Heart left ventricle (tissue), 16 donors: ENCODE measurements around the gene UBAP2. TPM values are rescaled to one million over a fixed set of nuclear protein-coding genes. Genes with fewer than 3 reads are reported as not detected.

Experiments
- ATAC-seq, 4 donors: fragments of 200-7000 bp; cut with Tn5 transposase; one replicate each; pipeline ENCODE4 v1.9.1; 2020 to 2022; ENCODE audit warnings: moderate library complexity in 4 of 4, mild to moderate bottlenecking in 3 of 4, moderate number of reproducible peaks in 1 of 4
- DNase-seq, 5 donors: peaks; one replicate each; pipeline ENCODE4 v3.0.0-alpha.2; 2020
- H3K27ac ChIP-seq, 12 donors: fragments of 200-600 bp; sonication (generic) in 4 of 12; one replicate each; pipeline versions ENCODE4 v1.5.0 to v1.8.0; 2016 to 2022; ENCODE audit warnings: mild to moderate bottlenecking in 2 of 12
- H3K27me3 ChIP-seq, 9 donors: fragments of 200-600 bp; sonication (generic) in 2 of 9; one replicate each; pipeline versions ENCODE4 v1.5.1 to v1.8.0; 2016 to 2022; ENCODE audit warnings: mild to moderate bottlenecking in 3 of 9
- H3K36me3 ChIP-seq, 9 donors: fragments of 200-600 bp; sonication (generic) in 2 of 9; one replicate each; pipeline versions ENCODE4 v1.5.0 to v1.8.0; 2018 to 2022; ENCODE audit warnings: mild to moderate bottlenecking in 2 of 9
- H3K4me1 ChIP-seq, 12 donors: fragments of 200-600 bp; sonication (generic) in 4 of 12; one replicate each; pipeline versions ENCODE4 v1.5.0 to v1.8.0; 2016 to 2022; ENCODE audit warnings: mild to moderate bottlenecking in 3 of 12
- H3K4me3 ChIP-seq, 12 donors: fragments of 200-600 bp; sonication (generic) in 4 of 12; one replicate each; pipeline versions ENCODE4 v1.5.0 to v1.8.0; 2017 to 2022; ENCODE audit warnings: mild to moderate bottlenecking in 9 of 12, moderate library complexity in 4 of 12
- H3K9me3 ChIP-seq, 12 donors: fragments of 200-600 bp; sonication (generic) in 4 of 12; one replicate each; pipeline versions ENCODE4 v1.5.0 to v1.8.0; 2016 to 2022; ENCODE audit warnings: mild to moderate bottlenecking in 1 of 12
- POLR2A ChIP-seq, 2 donors: fragments of 450-650 bp; IDR thresholded peaks; one replicate each; pipeline ENCODE4 v1.6.1; 2017; ENCODE audit warnings: antibody characterized with exemption in 2 of 2, mild to moderate bottlenecking in 2 of 2, moderate library complexity in 2 of 2
- WGBS, 4 donors: extraction: QIAGEN DNeasy Blood & Tissue Kit in 2 of 4; methylation state at CpG; one replicate each; pipeline versions ENCODE4 v1.1.5 to v1.1.7; 2013 to 2018; 5-methylcytosine and 5-hydroxymethylcytosine counted together
- intact Hi-C, 10 donors: fragments of 100-400 bp; cut with DNase I; formaldehyde crosslinking; loops; one replicate each; pipeline versions ENCODE4 v1.11.1 to v1.14.2; 2022
- polyA plus RNA-seq, 2 donors: library from polyadenylated mRNA; stranded (reverse); fragments of 200-250 nt; gene quantifications; one replicate each; pipeline ENCODE4 v1.2.3, GENCODE V29; 2013
- total RNA-seq, 9 donors: library from RNA; depleted of rRNA in 2 of 9; stranded (reverse); fragments of >200 nt in 2 of 9; fragmentation: NEBNext Ultra II Directional in 3 of 9; extraction: Animal tissue kit (Norgen Biotek cat#: 25700) in 3 of 9; gene quantifications; one replicate each; pipeline versions ENCODE4 v1.1.0 to v1.2.4, GENCODE V29; 2016 to 2023
- TF ChIP-seq, protein P1 (sequence below), 12 donors: fragments of 200-600 bp; sonication (generic) in 4 of 12; IDR thresholded peaks; one replicate each; pipeline versions ENCODE4 v1.5.0 to v1.8.0; 2018 to 2022; ENCODE audit warnings: antibody characterized with exemption in 12 of 12, mild to moderate bottlenecking in 5 of 12
- donor health status: ischemic (EF 13 %, LVEDD 7.1; RV severe dilation, severe dysfunction).
- donor health status: healthy with polysubstance abuse.
- donor health status: DM: no; HTN: yes; CAD: no.
- donor health status: DM: no; HTN: no; CAD: no.
- donor health status: ischemic (EF 25% LVEDD 6.9; RV normal size, moderate dysfunction).
- donor health status: ischemic (EF 25% LVEDD 5.7; RV mildly dilated, moderate dysfunction).
- donor health status: healthy.
- donor health status: DM: yes; HTN: yes; CAD: no.
- donor health status: ischemic (EF 35%, LVEDD 5.7; RV mildly dilated, moderate dysfunction).
- donor health status: nonischemic (EF 11% LVEDD 7.7; RV severe dilation, severe dysfunction).
- donor health status: DM: yes; HTN: yes; CAD: no.
- donor health status: PGD.
- donor health status: ischemic (EF 29% LVEDD 5.4; RV normal size, mild dysfunction).
- donor health status: nonischemic (EF 23%, LVEDD 6.1; RV moderate dilation, normal function).

UBAP2 gene
- total and polyA plus RNA-seq, 11 donors: 12.9 to 36.2 (median 25.8) TPM

DNA sequence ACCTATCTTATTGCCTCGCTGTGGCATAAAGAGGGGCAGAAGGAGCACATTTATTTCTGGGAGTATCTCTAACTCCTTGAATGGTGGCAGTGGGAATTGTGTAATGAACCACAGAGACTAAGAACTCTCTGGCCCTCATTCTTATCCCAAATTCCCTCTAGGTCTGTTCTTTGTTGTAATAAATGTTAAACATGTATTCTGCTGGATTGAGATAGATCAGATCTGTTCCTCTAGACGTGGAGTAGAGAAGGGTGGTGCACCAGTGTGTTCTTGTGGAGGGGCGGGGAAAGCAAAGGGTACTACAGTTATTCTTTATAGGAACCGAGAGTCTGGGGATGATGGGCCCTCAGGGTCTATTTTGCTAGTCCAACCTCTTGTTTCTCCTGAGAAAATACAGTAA lies 141.3 kb downstream of the UBAP2 start:
- Histone ChIP-seq H3K4me1 (peaks cover 0 to 38% (median 17%) of the 10 kb centered on the region in 12 donors), H3K27ac (no peak overlapping the region), H3K27me3 (no peaks in the 10 kb centered on the region), H3K36me3 (peaks cover 0 to 24% (median 14%) of the 10 kb centered on the region in 9 donors), H3K9me3 (no peaks in the 10 kb centered on the region), H3K4me3 (no peak overlapping the region)
- intact Hi-C loops: no loop called here
- ATAC-seq (no peak), DNase-seq (no peak)
- 68 to 75% (median 74%) methylated on average over 4 of the region's 4 CpGs for WGBS, 4 donors
- TF ChIP-seq, protein P1, sequence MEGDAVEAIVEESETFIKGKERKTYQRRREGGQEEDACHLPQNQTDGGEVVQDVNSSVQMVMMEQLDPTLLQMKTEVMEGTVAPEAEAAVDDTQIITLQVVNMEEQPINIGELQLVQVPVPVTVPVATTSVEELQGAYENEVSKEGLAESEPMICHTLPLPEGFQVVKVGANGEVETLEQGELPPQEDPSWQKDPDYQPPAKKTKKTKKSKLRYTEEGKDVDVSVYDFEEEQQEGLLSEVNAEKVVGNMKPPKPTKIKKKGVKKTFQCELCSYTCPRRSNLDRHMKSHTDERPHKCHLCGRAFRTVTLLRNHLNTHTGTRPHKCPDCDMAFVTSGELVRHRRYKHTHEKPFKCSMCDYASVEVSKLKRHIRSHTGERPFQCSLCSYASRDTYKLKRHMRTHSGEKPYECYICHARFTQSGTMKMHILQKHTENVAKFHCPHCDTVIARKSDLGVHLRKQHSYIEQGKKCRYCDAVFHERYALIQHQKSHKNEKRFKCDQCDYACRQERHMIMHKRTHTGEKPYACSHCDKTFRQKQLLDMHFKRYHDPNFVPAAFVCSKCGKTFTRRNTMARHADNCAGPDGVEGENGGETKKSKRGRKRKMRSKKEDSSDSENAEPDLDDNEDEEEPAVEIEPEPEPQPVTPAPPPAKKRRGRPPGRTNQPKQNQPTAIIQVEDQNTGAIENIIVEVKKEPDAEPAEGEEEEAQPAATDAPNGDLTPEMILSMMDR (IDR thresholded peaks at IDR 0.05): no peak
- TF ChIP-seq POLR2A (IDR thresholded peaks at IDR 0.05): no peak

DNA sequence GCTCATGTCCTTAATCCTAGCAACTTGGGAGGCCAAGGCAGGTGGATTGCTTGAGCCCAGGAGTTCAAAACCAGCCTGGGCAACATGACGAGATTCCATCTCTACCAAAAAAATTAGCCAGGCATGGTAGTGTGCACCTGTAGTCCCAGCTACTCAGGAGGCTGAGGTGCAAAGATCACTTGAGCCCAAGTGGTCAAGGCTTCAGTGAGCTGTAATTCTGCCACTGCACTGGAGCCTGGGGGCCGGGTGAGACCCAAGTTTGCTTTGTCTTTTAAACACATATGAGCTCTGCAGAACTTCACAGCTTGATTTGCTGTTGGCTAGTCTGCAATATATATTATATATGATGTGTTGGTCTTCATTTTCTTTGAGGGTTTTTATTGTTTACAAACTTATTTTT lies 141.9 kb downstream of the UBAP2 start:
- peaks cover 0 to 34% (median 17%) of the 10 kb centered on the region in 12 donors for H3K4me1 ChIP-seq
- H3K36me3 ChIP-seq: peaks cover 0 to 24% (median 14%) of the 10 kb centered on the region in 9 donors
- H3K4me3 ChIP-seq: no peak overlapping the region
- WGBS, 4 donors: 87 to 92% (median 90%) methylated on average over 2 of the region's 2 CpGs
- no peaks in the 10 kb centered on the region for H3K9me3 ChIP-seq
- no peak for DNase-seq
- intact Hi-C loops: no loop called here
- no peak overlapping the region for H3K27ac ChIP-seq
- no peaks in the 10 kb centered on the region for H3K27me3 ChIP-seq
- no peak for ATAC-seq
- no peak for TF ChIP-seq POLR2A (IDR thresholded peaks at IDR 0.05)
- TF ChIP-seq, protein P1 (IDR thresholded peaks at IDR 0.05): no peak

DNA sequence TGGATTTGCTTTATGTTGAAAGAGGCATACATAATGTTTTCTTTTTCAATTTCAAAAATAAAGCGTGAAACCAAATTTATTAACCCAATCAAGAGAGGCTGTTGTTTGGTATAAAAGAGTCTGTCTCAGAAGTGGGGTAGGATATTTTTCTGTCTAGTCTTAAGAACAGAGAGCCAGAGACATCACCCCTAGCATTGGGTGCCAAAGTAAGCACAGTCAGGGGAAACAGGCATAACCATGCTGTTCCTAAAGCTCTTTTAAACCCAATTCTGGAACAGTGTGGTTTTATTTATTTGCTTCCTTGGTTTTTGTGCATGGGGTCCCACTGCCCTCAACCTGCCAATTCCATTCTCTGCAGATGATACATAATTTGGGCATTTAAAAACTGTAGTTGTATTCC lies 143.6 kb downstream of the UBAP2 start:
- H3K4me3 ChIP-seq: no peak overlapping the region
- intact Hi-C loops: no loop called here
- DNase-seq (no peak), ATAC-seq (peak in 1 of 4 donors; percentile 37)
- H3K27ac ChIP-seq: no peak overlapping the region
- TF ChIP-seq, protein P1 (IDR thresholded peaks at IDR 0.05): no peak
- no peak for TF ChIP-seq POLR2A (IDR thresholded peaks at IDR 0.05)
- H3K36me3 ChIP-seq: peaks cover 0 to 39% (median 28%) of the 10 kb centered on the region in 9 donors
- WGBS, 4 donors: 85 to 94% (median 91%) methylated on average over 1 of the region's 1 CpG
- no peaks in the 10 kb centered on the region for H3K27me3 ChIP-seq
- H3K9me3 ChIP-seq: no peaks in the 10 kb centered on the region
- peaks cover 0 to 34% (median 17%) of the 10 kb centered on the region in 12 donors for H3K4me1 ChIP-seq

DNA sequence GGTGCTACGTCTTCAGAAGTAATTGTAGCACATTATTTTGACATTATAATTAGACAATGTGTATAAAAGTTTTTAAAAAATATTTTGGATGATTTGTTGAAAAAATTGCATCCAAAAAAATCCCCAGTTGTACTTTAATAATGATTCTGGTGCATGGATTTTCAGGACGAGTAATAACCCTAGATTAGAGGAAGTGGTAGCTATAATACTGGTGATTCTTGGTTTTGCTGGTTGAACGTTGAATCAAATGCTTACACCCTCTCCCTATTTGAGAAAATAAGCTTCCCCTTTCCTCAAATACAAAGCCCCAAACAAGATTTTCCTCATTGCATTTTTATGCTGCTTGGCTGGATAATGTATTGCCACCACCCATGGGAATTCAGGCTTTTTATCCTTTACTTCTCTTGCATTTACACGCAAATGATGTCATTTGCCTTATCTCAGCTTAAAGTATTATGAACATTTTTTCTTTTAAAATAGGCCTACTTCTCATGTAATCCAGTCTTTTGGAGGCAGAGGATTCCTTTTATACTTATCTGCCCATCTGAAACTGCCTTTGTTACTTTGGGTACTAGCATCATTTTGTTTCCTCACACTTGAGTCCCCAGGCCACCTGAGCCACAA lies 145.4 kb downstream of the UBAP2 start:
- H3K9me3 ChIP-seq: no peaks in the 10 kb centered on the region
- no peak overlapping the region for H3K27ac ChIP-seq
- DNase-seq: no peak
- peaks cover 0 to 44% (median 40%) of the 10 kb centered on the region in 9 donors for H3K36me3 ChIP-seq
- no peak for ATAC-seq
- H3K4me1 ChIP-seq: peaks cover 0 to 31% (median 17%) of the 10 kb centered on the region in 12 donors
- intact Hi-C loops: no loop called here
- no peaks in the 10 kb centered on the region for H3K27me3 ChIP-seq
- no peak overlapping the region for H3K4me3 ChIP-seq
- 70 to 74% (median 72%) methylated on average over 4 of the region's 4 CpGs for WGBS, 4 donors
- TF ChIP-seq, protein P1 (IDR thresholded peaks at IDR 0.05): no peak
- TF ChIP-seq POLR2A (IDR thresholded peaks at IDR 0.05): no peak
